Activated CD8-positive, alpha-beta memory T cell treated with anti-CD3 and anti-CD28 coated beads, Interleukin-2, amount 50 U/mL, for 24 hours (primary cell): ENCODE results near the gene SLC25A13.

Source experiments
- DNase-seq: peaks from one replicate; pipeline ENCODE4 v3.0.0-alpha.2; 2020; ENCODE audit errors: extremely low read depth

SLC25A13 gene

GRCh38 chr7:96093435-96093834 lies 228.5 kb downstream of the SLC25A13 start:
- DNase-seq = no peak

DNA sequence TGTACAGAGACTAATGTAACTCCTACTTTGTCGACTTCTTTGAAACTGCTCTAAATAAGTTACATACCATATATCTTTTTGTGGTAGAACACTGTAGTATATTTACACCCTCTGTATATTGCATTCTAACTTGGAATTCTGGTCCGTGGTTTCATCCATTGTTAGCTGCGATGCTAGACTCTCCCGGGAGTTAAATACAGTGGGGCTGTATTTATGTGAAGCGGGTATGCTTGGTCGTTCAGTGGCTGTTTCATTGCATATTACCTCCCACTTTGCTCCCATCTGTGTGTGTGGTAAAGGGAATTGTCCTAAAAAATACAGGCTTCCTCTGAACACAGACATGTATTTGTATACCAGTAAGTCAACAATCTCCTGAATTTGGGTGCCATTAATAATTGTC lies 231.1 kb downstream of the SLC25A13 start:
- DNase-seq = no peak

DNA sequence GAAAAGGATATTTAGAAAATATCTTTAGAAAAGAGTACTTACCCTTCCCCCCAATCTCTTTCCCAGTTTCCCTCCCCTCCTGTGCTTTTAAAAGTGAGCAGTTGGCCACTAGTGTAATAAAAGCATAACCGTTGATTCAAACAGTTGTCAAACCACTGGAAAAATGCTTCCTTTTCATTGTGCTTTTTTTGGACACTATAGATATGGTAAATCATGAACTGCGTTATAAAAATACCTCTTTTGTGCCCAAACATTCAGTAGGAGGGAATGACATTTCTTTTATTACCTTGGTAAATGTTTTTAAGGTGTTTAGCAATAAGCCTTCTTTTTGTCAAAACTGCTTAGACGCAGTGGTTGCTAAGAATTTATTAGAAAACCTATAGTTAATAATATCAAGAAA lies 232.4 kb downstream of the SLC25A13 start:
- no peak for DNase-seq

DNA sequence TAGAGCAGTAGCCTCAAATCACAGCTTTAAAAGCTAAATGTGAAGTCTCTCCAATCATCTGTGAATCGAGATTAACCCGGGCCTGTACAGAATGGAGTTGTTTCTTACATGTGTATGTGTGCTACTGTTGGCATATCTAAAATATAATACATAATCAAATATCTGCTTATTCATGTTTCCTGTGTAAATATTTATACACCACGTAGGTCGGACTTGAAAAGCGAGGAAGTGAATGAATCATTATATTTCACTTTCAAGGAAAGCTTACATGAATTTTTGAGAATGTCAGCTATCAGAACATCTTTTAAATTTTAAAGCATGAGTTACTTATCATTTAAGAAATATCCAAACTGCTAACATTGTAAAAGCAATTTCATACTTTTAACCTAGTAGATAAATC lies 233.3 kb downstream of the SLC25A13 start:
- DNase-seq = no peak

GRCh38 chr7:96085953-96086352 lies 235.9 kb downstream of the SLC25A13 start:
- DNase-seq = no peak

- DNase-seq = no peak
These were observed 236.9 kb downstream of the SLC25A13 start for GRCh38 chr7:96084881-96085553.

DNA sequence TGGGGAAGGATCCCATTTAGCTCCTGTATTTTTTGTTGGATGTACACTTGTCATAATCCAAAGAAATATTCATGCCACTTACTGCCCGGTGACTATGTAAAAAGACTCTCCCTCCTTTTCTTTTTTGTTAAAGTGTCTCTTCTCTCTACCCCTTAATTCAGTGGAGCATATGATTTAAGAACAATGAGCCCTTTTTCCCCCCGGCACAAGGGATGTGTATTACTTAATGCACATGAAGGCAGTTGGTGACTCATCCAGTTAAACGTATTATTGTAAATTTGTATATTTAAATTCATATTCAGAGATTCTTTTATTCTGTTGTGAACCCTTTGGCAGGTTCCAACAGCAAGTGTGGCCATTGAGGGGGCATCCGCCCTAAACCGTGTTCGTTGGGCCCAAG lies 241.9 kb downstream of the SLC25A13 start:
- DNase-seq = no peak

DNA sequence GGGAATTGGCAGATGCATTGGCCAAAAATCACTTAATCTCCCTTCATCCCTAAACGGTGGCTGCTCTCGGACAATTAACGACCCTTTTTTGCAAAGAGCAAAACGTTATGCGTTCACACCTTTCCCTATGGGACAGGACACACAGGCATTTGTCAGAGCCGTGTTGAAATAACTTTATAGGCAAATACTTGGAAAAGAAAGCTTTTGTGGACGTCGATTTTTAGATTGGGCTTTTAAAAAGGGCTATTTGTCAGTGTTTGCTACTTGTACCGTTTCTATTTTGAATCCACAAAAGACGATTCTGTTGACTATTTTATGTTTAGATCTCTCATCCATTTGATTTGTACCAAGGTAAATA lies 245.6 kb downstream of the SLC25A13 start:
- no peak for DNase-seq

GRCh38 chr7:96075510-96076349 lies 246.2 kb downstream of the SLC25A13 start:
- DNase-seq = peak; percentile 9

GRCh38 chr7:96074871-96075270 lies 247.0 kb downstream of the SLC25A13 start:
- no peak for DNase-seq
